ENCODE results near the gene WDR90. TPM values are rescaled to one million over a fixed set of nuclear protein-coding genes. Genes with fewer than 3 reads are reported as not detected.

Gene WDR90
- total RNA-seq, 1 donor from 2014 or later: 102 TPM

- DNase-seq (ENCODE audit: extremely low spot score, unreplicated experiment): no peak
- Mint-ChIP-seq H3K36me3 (no peaks in the 10 kb centered on the region), H3K27ac (no peak overlapping the region), H3K27me3 (no peaks in the 10 kb centered on the region), H3K4me1 (ENCODE audit: unreplicated experiment) (peaks cover 15% of the 10 kb centered on the region), H3K9me3 (no peaks in the 10 kb centered on the region), H3K4me3 (no peak overlapping the region)
- TF ChIP-seq CTCF (conservative IDR thresholded peaks at IDR 0.05): no peak
Observed at GRCh38 chr16:628321-629061, 20.7 kb upstream of the WDR90 start.

- Mint-ChIP-seq H3K36me3 (no peaks in the 10 kb centered on the region), H3K27ac (no peak overlapping the region), H3K4me1 (ENCODE audit: unreplicated experiment) (peaks cover 9% of the 10 kb centered on the region), H3K4me3 (peak overlapping the region; percentile 9), H3K9me3 (no peaks in the 10 kb centered on the region), H3K27me3 (no peaks in the 10 kb centered on the region)
- DNase-seq (ENCODE audit: extremely low spot score, unreplicated experiment): no peak
- no peak for TF ChIP-seq CTCF (conservative IDR thresholded peaks at IDR 0.05)
Observed at GRCh38 chr16:629185-629832, 19.9 kb upstream of the WDR90 start.

- Mint-ChIP-seq H3K27ac (no peak overlapping the region), H3K9me3 (no peaks in the 10 kb centered on the region), H3K27me3 (no peaks in the 10 kb centered on the region), H3K4me1 (ENCODE audit: unreplicated experiment) (peaks cover 5% of the 10 kb centered on the region), H3K36me3 (no peaks in the 10 kb centered on the region), H3K4me3 (peak overlapping the region; percentile 36)
- DNase-seq (ENCODE audit: extremely low spot score, unreplicated experiment): no peak
- no peak for TF ChIP-seq CTCF (conservative IDR thresholded peaks at IDR 0.05)
Observed at GRCh38 chr16:629833-630248, 19.3 kb upstream of the WDR90 start.

GRCh38 chr16:630249-630814 is 18.8 kb upstream of the WDR90 start:
- Mint-ChIP-seq H3K27me3 (no peaks in the 10 kb centered on the region), H3K9me3 (no peaks in the 10 kb centered on the region), H3K4me1 (ENCODE audit: unreplicated experiment) (peaks cover 5% of the 10 kb centered on the region), H3K27ac (no peak overlapping the region), H3K36me3 (no peaks in the 10 kb centered on the region), H3K4me3 (no peak overlapping the region)
- DNase-seq (ENCODE audit: extremely low spot score, unreplicated experiment): no peak
- no peak for TF ChIP-seq CTCF (conservative IDR thresholded peaks at IDR 0.05)

GRCh38 chr16:630815-631405 is 18.3 kb upstream of the WDR90 start, which contains the start of gene WFIKKN1:
Gene WFIKKN1, plus strand, starts transcription at chr16:630985. Its CDS starts 269 bp downstream, at chr16:631254.
- Mint-ChIP-seq H3K9me3 (no peaks in the 10 kb centered on the region), H3K27ac (no peak within 1 kb of the TSS), H3K27me3 (no peaks in the 10 kb centered on the region), H3K4me1 (ENCODE audit: unreplicated experiment) (peaks cover 5% of the 10 kb centered on the region), H3K36me3 (no peaks in the 10 kb centered on the region), H3K4me3 (peak within 1 kb of the TSS; percentile 36)
- no peak for TF ChIP-seq CTCF (conservative IDR thresholded peaks at IDR 0.05)
- no peak for DNase-seq (ENCODE audit: extremely low spot score, unreplicated experiment)
